Effector memory CD8-positive, alpha-beta T cell (primary cell): Measurements from ENCODE around the gene MRPL23.

Experiments used
- ATAC-seq: fragments of 150-1000 bp; cut with Tn5 transposase; replicated peaks from 2 replicates; pipeline ENCODE4 v1.10.0; 2021; ENCODE audit warnings: mild to moderate bottlenecking, moderate library complexity
- DNase-seq, 3 experiments: peaks; one replicate each; pipeline ENCODE4 v3.0.0; 2021
- H3K27ac Mint-ChIP-seq, 2 donors: one replicate each; pipeline ENCODE4 v1.8.0; 2022; ENCODE audit warnings: mild to moderate bottlenecking in 2 of 2, mixed read lengths in 2 of 2, moderate library complexity in 2 of 2
- H3K27me3 Mint-ChIP-seq, 2 donors: one replicate each; pipeline ENCODE4 v1.8.0; 2022; ENCODE audit warnings: mixed read lengths in 2 of 2
- H3K36me3 Mint-ChIP-seq: one replicate; pipeline ENCODE4 v1.8.0; 2022; ENCODE audit warnings: mild to moderate bottlenecking, moderate library complexity, mixed read lengths; ENCODE audit not compliant: insufficient read depth
- H3K4me1 Mint-ChIP-seq, 2 donors: one replicate each; pipeline ENCODE4 v1.8.0; 2022; ENCODE audit warnings: low read depth in 2 of 2, mixed read lengths in 2 of 2
- H3K4me3 Mint-ChIP-seq, 2 donors: one replicate each; pipeline ENCODE4 v1.8.0; 2022; ENCODE audit warnings: mild to moderate bottlenecking in 2 of 2, mixed read lengths in 2 of 2, moderate library complexity in 2 of 2
- H3K9me3 Mint-ChIP-seq, 2 donors: one replicate each; pipeline ENCODE4 v1.8.0; 2022; ENCODE audit warnings: mixed read lengths in 2 of 2

The MRPL23 gene

GRCh38 chr11:1917523-1918435 is 29.4 kb upstream of the MRPL23 start:
- ATAC-seq (peak; percentile 38), DNase-seq (no peak)
- no peak overlapping the region for H3K4me3 Mint-ChIP-seq
- no peak overlapping the region for H3K27ac Mint-ChIP-seq
- no peaks in the 10 kb centered on the region for H3K9me3 Mint-ChIP-seq
- peaks cover 11% of the 10 kb centered on the region for H3K36me3 Mint-ChIP-seq
- peaks cover 19 to 20% of the 10 kb centered on the region in 2 donors for H3K4me1 Mint-ChIP-seq
- peaks cover 19 to 22% of the 10 kb centered on the region in 2 donors for H3K27me3 Mint-ChIP-seq

GRCh38 chr11:1918436-1919315 is 28.5 kb upstream of the MRPL23 start:
- Mint-ChIP-seq H3K27ac (no peak overlapping the region), H3K27me3 (peaks cover 18 to 24% of the 10 kb centered on the region in 2 donors), H3K4me3 (no peak overlapping the region), H3K9me3 (no peaks in the 10 kb centered on the region), H3K36me3 (peaks cover 11% of the 10 kb centered on the region), H3K4me1 (peaks cover 20 to 22% of the 10 kb centered on the region in 2 donors)
- ATAC-seq: no peak
- no peak for DNase-seq

DNA sequence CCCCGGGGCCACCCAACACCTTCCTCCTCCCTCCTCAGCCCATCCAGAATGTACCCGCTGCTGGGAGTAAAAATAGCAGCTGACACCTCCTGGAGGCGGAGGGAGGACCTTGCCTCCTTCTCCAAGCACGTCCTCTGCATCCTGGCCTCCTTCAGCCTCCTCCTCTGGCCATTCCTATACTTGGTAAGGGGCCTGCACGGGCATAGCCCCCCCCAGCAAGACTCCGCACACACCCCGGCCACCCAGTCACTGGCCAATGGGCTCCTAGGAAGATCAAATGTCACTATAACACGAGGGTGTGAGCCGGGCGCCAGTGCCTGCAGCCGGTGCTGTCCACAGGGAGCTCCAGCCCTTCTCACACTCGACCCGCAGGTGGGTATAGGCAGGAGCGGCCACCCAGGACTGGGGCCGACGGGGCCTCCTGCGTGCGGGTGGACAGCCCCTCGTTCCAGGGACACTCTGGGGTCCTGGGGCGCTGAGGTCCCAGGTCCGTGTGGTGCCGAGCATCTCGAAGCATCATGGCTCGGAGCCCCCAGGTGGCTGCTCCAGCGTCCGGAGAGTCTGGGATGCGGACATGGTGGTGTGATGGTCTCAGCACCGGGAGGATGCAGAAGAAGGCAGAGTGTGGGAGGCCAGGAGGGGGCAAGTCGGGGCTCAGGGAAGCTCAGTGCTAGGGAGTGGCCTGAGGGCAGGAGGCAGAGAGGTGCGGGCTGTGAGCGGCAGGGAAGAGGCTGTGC is 27.6 kb upstream of the MRPL23 start, which contains the start of gene TNNT3:
Gene TNNT3, plus strand, starts transcription at position 313 of the 737 bp plus-strand sequence. CDS start 3,172 bp downstream, outside the sequence.
- H3K27me3 Mint-ChIP-seq: peaks cover 9 to 22% of the 10 kb centered on the region in 2 donors
- DNase-seq (no peak), ATAC-seq (no peak)
- peaks cover 8% of the 10 kb centered on the region for H3K36me3 Mint-ChIP-seq
- H3K27ac Mint-ChIP-seq: peak within 1 kb of the TSS in 1 of 2 donors; percentile 47
- H3K4me3 Mint-ChIP-seq: peak within 1 kb of the TSS in 1 of 2 donors; percentile 30
- H3K4me1 Mint-ChIP-seq: peaks cover 20 to 22% of the 10 kb centered on the region in 2 donors
- no peaks in the 10 kb centered on the region for H3K9me3 Mint-ChIP-seq

DNA sequence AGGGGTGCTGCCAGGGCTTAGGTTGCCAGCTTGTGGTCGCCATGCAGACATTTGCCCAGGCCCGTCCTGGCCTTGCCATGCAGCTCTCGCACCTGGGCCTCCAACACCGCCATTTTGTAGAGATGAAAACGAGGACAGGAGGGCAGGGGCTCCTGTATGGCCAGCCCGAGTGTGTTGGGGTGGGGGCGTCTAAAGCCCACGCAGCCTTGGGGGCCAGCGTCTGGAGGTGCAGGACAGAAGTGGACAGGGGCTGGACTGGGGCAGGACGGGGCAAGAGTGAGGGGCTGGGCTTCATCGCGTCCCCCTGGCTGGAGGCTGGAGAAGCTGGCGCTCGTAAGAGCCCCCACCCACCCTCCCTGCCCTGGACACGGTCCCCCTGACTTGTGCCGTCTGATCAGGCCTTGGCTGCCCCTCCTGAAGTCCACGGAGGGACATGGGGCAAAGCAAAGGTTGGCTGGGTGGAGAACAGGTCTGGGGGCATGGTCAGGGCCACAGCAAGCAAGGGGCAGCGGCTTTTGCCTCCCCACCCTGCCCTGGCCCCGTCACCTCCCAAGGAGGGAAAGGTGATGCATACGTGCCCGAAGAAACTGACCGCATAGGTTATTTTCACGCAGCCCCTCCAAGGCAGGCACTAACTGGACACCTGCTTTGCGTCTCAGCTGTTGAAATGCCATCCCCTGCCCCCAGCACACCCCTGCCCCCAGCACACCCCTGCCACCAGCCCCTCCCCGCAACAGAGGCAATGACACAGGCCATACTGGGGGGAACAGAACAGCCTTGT is 26.8 kb upstream of the MRPL23 start:
- H3K27me3 Mint-ChIP-seq: peaks cover 2 to 14% of the 10 kb centered on the region in 2 donors
- peaks cover 6% of the 10 kb centered on the region for H3K36me3 Mint-ChIP-seq
- H3K4me1 Mint-ChIP-seq: peaks cover 13 to 16% of the 10 kb centered on the region in 2 donors
- ATAC-seq (no peak), DNase-seq (no peak)
- H3K27ac Mint-ChIP-seq: peak overlapping the region in 1 of 2 donors; percentile 47
- H3K4me3 Mint-ChIP-seq: no peak overlapping the region
- no peaks in the 10 kb centered on the region for H3K9me3 Mint-ChIP-seq

DNA sequence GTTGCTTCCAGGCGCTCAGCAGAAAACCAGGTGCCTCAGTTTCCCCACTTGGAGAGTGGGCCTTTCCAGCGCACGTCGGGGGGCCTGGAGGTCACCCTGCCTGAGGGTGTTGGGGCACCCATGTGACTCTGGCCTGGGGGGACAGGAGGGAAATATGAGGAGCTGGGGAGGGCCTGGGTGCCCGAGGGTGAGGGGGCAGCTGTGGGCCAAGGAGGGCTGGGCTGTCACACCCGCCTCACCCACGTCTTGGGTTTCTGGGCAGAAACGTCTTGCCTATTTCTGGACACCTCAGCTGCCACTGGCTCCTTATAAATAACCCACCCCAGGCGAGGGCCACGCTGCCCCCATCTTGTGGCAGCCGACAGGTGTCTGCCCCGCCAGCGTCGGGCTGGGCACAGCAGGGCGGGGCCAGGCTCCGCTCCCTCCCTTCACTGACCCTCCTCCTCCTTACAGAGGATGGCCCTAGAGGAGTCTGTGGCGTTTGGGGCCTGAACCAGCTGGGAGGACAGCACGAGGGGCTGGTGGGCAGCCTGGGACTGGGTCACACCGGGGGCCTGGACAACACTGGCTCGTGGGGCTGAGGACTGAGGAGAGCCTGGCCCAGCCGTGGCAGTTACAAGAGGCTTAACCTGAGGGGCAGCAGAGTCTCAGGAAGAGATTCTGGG is 26.1 kb upstream of the MRPL23 start:
- Mint-ChIP-seq H3K27ac (no peak overlapping the region), H3K4me3 (no peak overlapping the region), H3K27me3 (peaks cover 0 to 13% of the 10 kb centered on the region in 2 donors), H3K36me3 (peaks cover 6% of the 10 kb centered on the region), H3K4me1 (peaks cover 10 to 11% of the 10 kb centered on the region in 2 donors), H3K9me3 (no peaks in the 10 kb centered on the region)
- ATAC-seq (no peak), DNase-seq (no peak)

DNA sequence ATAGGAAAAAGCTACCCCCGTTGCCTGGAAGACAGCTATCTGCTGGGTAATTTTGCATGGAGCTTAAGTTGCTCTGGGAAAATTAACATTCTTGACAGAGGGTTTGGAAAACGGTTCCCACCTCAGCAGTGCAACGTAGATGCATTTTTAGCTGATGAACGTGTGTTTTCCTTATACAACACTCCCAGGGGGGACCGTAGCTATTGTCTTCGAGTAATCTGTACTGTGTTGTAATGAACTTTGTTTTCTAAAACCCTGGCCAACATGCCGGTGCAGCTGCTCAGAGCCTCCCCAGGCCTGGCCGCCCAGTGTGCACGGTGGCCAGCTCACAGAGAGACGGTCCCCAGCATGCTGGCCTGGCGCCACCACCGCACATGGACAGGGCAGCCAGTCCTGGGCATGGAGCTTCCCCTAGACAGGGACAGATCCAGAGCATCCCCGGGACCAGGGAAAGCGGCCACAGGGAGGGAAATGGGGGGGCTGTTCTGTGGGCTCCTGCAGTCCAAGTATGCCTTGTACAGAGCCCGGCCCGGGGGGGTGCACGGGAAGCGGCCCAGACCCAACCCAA is 25.5 kb upstream of the MRPL23 start:
- no peak overlapping the region for H3K4me3 Mint-ChIP-seq
- peaks cover 6% of the 10 kb centered on the region for H3K36me3 Mint-ChIP-seq
- peaks cover 5 to 13% of the 10 kb centered on the region in 2 donors for H3K27me3 Mint-ChIP-seq
- H3K9me3 Mint-ChIP-seq: no peaks in the 10 kb centered on the region
- DNase-seq (no peak), ATAC-seq (no peak)
- H3K4me1 Mint-ChIP-seq: peaks cover 10 to 11% of the 10 kb centered on the region in 2 donors
- H3K27ac Mint-ChIP-seq: no peak overlapping the region

GRCh38 chr11:1922481-1923081 is 24.6 kb upstream of the MRPL23 start:
- peaks cover 9 to 13% of the 10 kb centered on the region in 2 donors for H3K27me3 Mint-ChIP-seq
- peaks cover 10 to 11% of the 10 kb centered on the region in 2 donors for H3K4me1 Mint-ChIP-seq
- no peaks in the 10 kb centered on the region for H3K36me3 Mint-ChIP-seq
- ATAC-seq: no peak
- no peak for DNase-seq
- H3K9me3 Mint-ChIP-seq: no peaks in the 10 kb centered on the region
- H3K27ac Mint-ChIP-seq: peak overlapping the region in 1 of 2 donors; percentile 23
- H3K4me3 Mint-ChIP-seq: peak overlapping the region in 1 of 2 donors; percentile 13

GRCh38 chr11:1923201-1923956 is 23.8 kb upstream of the MRPL23 start:
- no peak overlapping the region for H3K27ac Mint-ChIP-seq
- H3K4me1 Mint-ChIP-seq: peaks cover 6 to 11% of the 10 kb centered on the region in 2 donors
- ATAC-seq (no peak), DNase-seq (no peak)
- H3K27me3 Mint-ChIP-seq: peaks cover 9 to 13% of the 10 kb centered on the region in 2 donors
- H3K36me3 Mint-ChIP-seq: no peaks in the 10 kb centered on the region
- H3K9me3 Mint-ChIP-seq: no peaks in the 10 kb centered on the region
- H3K4me3 Mint-ChIP-seq: no peak overlapping the region

GRCh38 chr11:1924181-1924580 is 23.0 kb upstream of the MRPL23 start:
- Mint-ChIP-seq H3K4me3 (no peak overlapping the region), H3K27ac (no peak overlapping the region), H3K36me3 (no peaks in the 10 kb centered on the region), H3K9me3 (no peaks in the 10 kb centered on the region), H3K4me1 (peaks cover 3 to 11% of the 10 kb centered on the region in 2 donors), H3K27me3 (peaks cover 9 to 13% of the 10 kb centered on the region in 2 donors)
- no peak for ATAC-seq
- no peak for DNase-seq

DNA sequence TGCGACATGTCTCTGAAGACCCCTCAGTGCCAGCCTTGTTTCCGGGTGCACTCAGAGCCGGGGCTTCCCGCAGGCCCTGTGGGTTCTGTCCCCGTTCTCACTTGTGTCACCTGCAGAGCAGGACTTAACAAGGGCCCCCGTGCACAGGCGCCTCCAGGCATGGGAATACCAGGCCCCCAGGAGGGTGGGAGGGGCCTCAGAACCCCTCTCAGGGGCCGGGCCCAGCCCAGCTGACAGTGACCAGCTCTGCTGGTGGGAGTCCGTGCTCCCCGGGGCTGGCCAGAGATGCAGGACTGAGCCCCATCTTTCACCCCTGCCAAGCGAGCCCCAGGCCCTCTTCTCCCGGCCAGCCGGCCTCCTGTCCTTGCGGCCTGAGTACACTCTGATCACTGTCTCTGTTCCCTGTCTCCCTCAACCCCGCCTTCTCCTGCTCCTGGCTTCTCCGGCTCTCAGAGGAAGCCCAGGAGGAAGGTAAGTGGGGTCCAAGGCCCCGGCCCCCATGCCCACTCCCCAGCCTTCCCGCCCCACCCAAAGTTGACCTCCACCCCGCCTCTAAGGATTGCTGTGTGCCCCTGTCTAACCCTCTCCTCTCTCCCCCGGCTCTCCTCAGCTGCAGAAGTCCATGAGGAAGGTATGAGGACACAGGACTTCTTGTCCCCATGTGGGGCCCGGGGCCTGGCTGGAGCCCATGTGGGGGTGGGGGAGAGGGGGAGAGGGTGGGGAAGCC is 22.3 kb upstream of the MRPL23 start:
- no peak for ATAC-seq
- Mint-ChIP-seq H3K27me3 (peaks cover 13 to 14% of the 10 kb centered on the region in 2 donors), H3K4me3 (no peak overlapping the region), H3K27ac (no peak overlapping the region), H3K36me3 (no peaks in the 10 kb centered on the region), H3K9me3 (no peaks in the 10 kb centered on the region), H3K4me1 (peaks cover 3 to 7% of the 10 kb centered on the region in 2 donors)
- DNase-seq: no peak
